ENCODE measurements around the gene WDR49. TPM values are rescaled to one million over a fixed set of nuclear protein-coding genes. Genes with fewer than 3 reads are reported as not detected.

WDR49 gene
- total RNA-seq, 1 donor from 2014 or later = not detected

Other genes with a start within 250 kb of the WDR49 start
- gene SERPINI2, start 179.9 kb downstream of the WDR49 start, total RNA-seq = not detected in 2 replicates
- gene PDCD10, start 81.0 kb upstream of the WDR49 start, total RNA-seq = 27.2 and 30.1 TPM in 2 replicates
- 1.6 and 2.5 TPM in 2 replicates for gene SERPINI1, start 81.8 kb upstream of the WDR49 start, total RNA-seq

Data from myocyte (in vitro differentiated cells).